H1 (cell line): ENCODE measurements around the gene RARA. TPM values are rescaled to one million over a fixed set of nuclear protein-coding genes. Genes with fewer than 3 reads are reported as not detected.

Experiments used
- CTCF ChIA-PET: fragments of 300-600 bp; sonication (Branson Sonifier 250); formaldehyde crosslinking; loops from one replicate; lab custom pipeline; 2021; ENCODE audit not compliant: partially characterized antibody; lab: Charles Lee
- POLR2A ChIA-PET: fragments of 300-600 bp; sonication (Branson Sonifier 250); formaldehyde crosslinking; loops from one replicate; lab custom pipeline; 2021; ENCODE audit warnings: inconsistent platforms; ENCODE audit not compliant: partially characterized antibody; lab: Charles Lee
- DNase-seq, 2 experiments: peaks; one replicate each; pipeline versions ENCODE4 v3.0.0 to v3.0.0-alpha.2; 2010 to 2022; ENCODE audit warnings: low spot score in 2 of 2, low read depth in 1 of 2, mixed read lengths in 1 of 2
- FAIRE-seq: peaks from 2 replicates; lab custom pipeline; 2011; peaks lifted over from hg19 to GRCh38; lab: Jason Lieb, UNC
- H2AFZ ChIP-seq: 2 replicates; pipeline ENCODE4 v1.8.1; 2012; ENCODE audit warnings: low read length, inconsistent platforms
- H2AK5ac ChIP-seq: 2 replicates; pipeline ENCODE4 v1.6.1; 2013; ENCODE audit warnings: low read depth, low read length
- H2BK120ac ChIP-seq: replicated peaks from 2 replicates; pipeline ENCODE3; 2013; ENCODE audit warnings: low read depth, low read length, inconsistent platforms
- H2BK12ac ChIP-seq: 2 replicates; pipeline ENCODE4 v1.6.1; 2013; ENCODE audit warnings: low read depth, low read length
- H2BK15ac ChIP-seq: 2 replicates; pipeline ENCODE4 v1.6.1; 2013; ENCODE audit warnings: low read length
- H2BK20ac ChIP-seq: 2 replicates; pipeline ENCODE4 v1.6.1; 2013; ENCODE audit warnings: low read length
- H2BK5ac ChIP-seq: 2 replicates; pipeline ENCODE4 v1.6.1; 2013; ENCODE audit warnings: low read depth, low read length
- H3K14ac ChIP-seq: 2 replicates; pipeline ENCODE4 v1.6.1; 2013; ENCODE audit warnings: inconsistent platforms; ENCODE audit not compliant: insufficient read length
- H3K18ac ChIP-seq: 2 replicates; pipeline ENCODE4 v1.6.1; 2013; ENCODE audit warnings: low read length; ENCODE audit errors: extremely low read depth
- H3K23ac ChIP-seq: 2 replicates; pipeline ENCODE4 v1.6.1; 2013; ENCODE audit warnings: inconsistent platforms; ENCODE audit not compliant: insufficient read length
- H3K23me2 ChIP-seq: 2 replicates; pipeline ENCODE4 v1.6.1; 2013; ENCODE audit warnings: low read depth, low read length
- H3K27ac ChIP-seq: 2 replicates; pipeline ENCODE4 v1.6.1; 2011; ENCODE audit warnings: low read depth, low read length, inconsistent platforms
- H3K27me3 ChIP-seq, 4 experiments: replicated peaks in 1 of 4; 1 replicate in 1 of 4; 2 replicates in 3 of 4; pipeline versions ENCODE4 v1.6.1 to v1.8.1; 2011 to 2013; ENCODE audit warnings: low read length in 3 of 4, mild to moderate bottlenecking in 3 of 4, inconsistent platforms in 2 of 4, mixed read lengths in 2 of 4, moderate library complexity in 1 of 4; ENCODE audit not compliant: control insufficient read depth in 3 of 4, insufficient read depth in 3 of 4; ENCODE audit errors: extremely low read depth in 1 of 4
- H3K36me3 ChIP-seq, 4 experiments: 2 replicates each; pipeline versions ENCODE4 v1.6.1 to v1.8.1; 2011 to 2013; ENCODE audit warnings: mild to moderate bottlenecking in 4 of 4, low read length in 3 of 4, moderate library complexity in 2 of 4, control low read depth in 1 of 4, inconsistent platforms in 1 of 4; ENCODE audit not compliant: insufficient read depth in 4 of 4, control insufficient read depth in 2 of 4
- H3K4ac ChIP-seq: replicated peaks from 2 replicates; pipeline ENCODE3; 2013; ENCODE audit warnings: low read length, low read depth, mixed read lengths, inconsistent platforms; ENCODE audit not compliant: insufficient read length
- H3K4me1 ChIP-seq, 4 experiments: replicated peaks in 1 of 4; 1 replicate in 1 of 4; 2 replicates in 3 of 4; pipeline versions ENCODE4 v1.6.1 to v1.8.1; 2011 to 2013; ENCODE audit warnings: low read length in 3 of 4, inconsistent platforms in 2 of 4, mixed read lengths in 1 of 4; ENCODE audit not compliant: insufficient read depth in 4 of 4, control insufficient read depth in 3 of 4
- H3K4me2 ChIP-seq, 2 experiments: 2 replicates each; pipeline versions ENCODE4 v1.6.1 to v1.8.1; 2011 to 2013; ENCODE audit warnings: low read depth in 2 of 2, low read length in 2 of 2, control low read depth in 1 of 2, inconsistent platforms in 1 of 2, mild to moderate bottlenecking in 1 of 2; ENCODE audit not compliant: insufficient read depth in 1 of 2
- H3K4me3 ChIP-seq, 4 experiments: fragments of 200-600, 300-600 bp in 1 of 4; sonication (generic), shearing (Covaris generic), sonication (Bioruptor Twin) in 1 of 4; 2 replicates each; pipeline versions ENCODE4 v1.5.1 to v1.8.1; 2011 to 2016; ENCODE audit warnings: low read length in 4 of 4, low read depth in 3 of 4, control low read depth in 2 of 4, inconsistent platforms in 2 of 4, mild to moderate bottlenecking in 2 of 4, mixed read lengths in 1 of 4, moderate library complexity in 1 of 4; ENCODE audit not compliant: insufficient read depth in 2 of 4; ENCODE audit errors: extremely low read depth in 1 of 4
- H3K56ac ChIP-seq: replicated peaks from 2 replicates; pipeline ENCODE3; 2013; ENCODE audit warnings: low read depth, mild to moderate bottlenecking, mixed read lengths, low read length, inconsistent platforms; ENCODE audit not compliant: insufficient read length
- H3K79me1 ChIP-seq: 2 replicates; pipeline ENCODE4 v1.6.1; 2013; ENCODE audit warnings: low read depth, low read length, control low read depth
- H3K79me2 ChIP-seq, 2 experiments: 2 replicates each; pipeline versions ENCODE4 v1.6.1 to v1.8.1; 2012 to 2013; ENCODE audit warnings: low read length in 2 of 2, mild to moderate bottlenecking in 2 of 2, inconsistent platforms in 1 of 2; ENCODE audit not compliant: insufficient read depth in 2 of 2, control insufficient read depth in 1 of 2
- H3K9ac ChIP-seq, 4 experiments: replicated peaks in 1 of 4; 1 replicate in 1 of 4; 2 replicates in 3 of 4; pipeline versions ENCODE4 v1.6.1 to v1.8.1; 2011 to 2013; ENCODE audit warnings: low read depth in 3 of 4, low read length in 3 of 4, control low read depth in 2 of 4, mild to moderate bottlenecking in 2 of 4, moderate library complexity in 2 of 4, inconsistent platforms in 1 of 4; ENCODE audit errors: extremely low read depth in 1 of 4
- H3K9me3 ChIP-seq, 2 experiments: 2 replicates each; pipeline versions ENCODE4 v1.6.1 to v1.8.1; 2012 to 2013; ENCODE audit warnings: mild to moderate bottlenecking in 2 of 2, moderate library complexity in 2 of 2, control low read depth in 1 of 2, inconsistent platforms in 1 of 2, low read depth in 1 of 2, low read length in 1 of 2, mixed read lengths in 1 of 2; ENCODE audit not compliant: insufficient read depth in 2 of 2
- H4K20me1 ChIP-seq, 2 experiments: replicated peaks in 1 of 2; 2 replicates each; pipeline versions ENCODE3 to v1.8.1; 2011 to 2013; ENCODE audit warnings: inconsistent platforms in 2 of 2, low read length in 2 of 2, mild to moderate bottlenecking in 1 of 2; ENCODE audit not compliant: insufficient read depth in 2 of 2, control insufficient read depth in 1 of 2
- H4K5ac ChIP-seq: 2 replicates; pipeline ENCODE4 v1.6.1; 2013; ENCODE audit warnings: low read length, low read depth, mixed read lengths, inconsistent platforms; ENCODE audit not compliant: insufficient read length
- H4K8ac ChIP-seq: 2 replicates; pipeline ENCODE4 v1.8.0; 2013; ENCODE audit warnings: mild to moderate bottlenecking, moderate library complexity, low read length, inconsistent platforms; ENCODE audit not compliant: insufficient read depth; ENCODE audit errors: extremely low read depth
- H4K91ac ChIP-seq: replicated peaks from 2 replicates; pipeline ENCODE3; 2013; ENCODE audit warnings: low read length, mixed read lengths, inconsistent platforms; ENCODE audit not compliant: insufficient read length
- RBBP5 ChIP-seq: IDR thresholded peaks from 2 replicates; pipeline ENCODE4 v1.7.1; 2012; ENCODE audit warnings: low read depth, mild to moderate bottlenecking, inconsistent platforms, low read length, moderate library complexity, borderline replicate concordance
- SRF ChIP-seq: IDR thresholded peaks from 2 replicates; pipeline ENCODE4 v1.6.1; 2011; ENCODE audit warnings: mild to moderate bottlenecking, low read depth, low read length, moderate library complexity
- SUZ12 ChIP-seq: fragments of 200-600 bp; sonication (generic); IDR thresholded peaks from 2 replicates; pipeline ENCODE4 v1.6.1; 2012; ENCODE audit warnings: mild to moderate bottlenecking, inconsistent platforms, low read length, moderate library complexity, mixed read lengths
- TCF12 ChIP-seq: IDR thresholded peaks from 2 replicates; pipeline ENCODE4 v1.6.1; 2011; ENCODE audit warnings: low read depth, mild to moderate bottlenecking, low read length
- WGBS, 2 experiments: shearing (Covaris generic) in 1 of 2; methylation state at CpG; one replicate each; pipeline versions ENCODE4 v1.1.6 to v1.1.7; 2013 to 2015; ENCODE audit warnings: low lambda C conversion rate in 2 of 2, mixed read lengths in 2 of 2, inconsistent platforms in 1 of 2, low coverage in 1 of 2, missing lambda C conversion rate in 1 of 2; ENCODE audit not compliant: insufficient replicate concordance in 2 of 2, insufficient coverage in 1 of 2, insufficient read length in 1 of 2; ENCODE audit errors: extremely low coverage in 1 of 2, missing lambda C conversion rate in 1 of 2; 5-methylcytosine and 5-hydroxymethylcytosine counted together
- polyA plus RNA-seq, 7 experiments: library from polyadenylated mRNA; depleted of rRNA in 3 of 7; stranded (reverse) in 5 of 7; unstranded in 2 of 7; fragments of >200 nt in 5 of 7; fragments of 200-250 nt in 2 of 7; gene quantifications; 1 replicate in 5 of 7; 2 replicates in 1 of 7; 4 replicates in 1 of 7; pipeline versions ENCODE4 v1.2.1 to v1.2.3, GENCODE V29; 2011 to 2013; ENCODE audit warnings: missing spikeins in 2 of 7, mixed read lengths in 2 of 7
- total RNA-seq: library from RNA; stranded (reverse); fragmentation: NEBNext Ultra II Directional; extraction: Animal tissue kit (Norgen Biotek cat#: 25700); gene quantifications from 2 replicates; pipeline ENCODE4 v1.2.1, GENCODE V29; 2021

Gene RARA
- total and polyA plus RNA-seq, 2 of the 8 experiments (the other 6 are each of a cell fraction or from before 2014, with no cell fraction given): 4.4 to 16.5 TPM

DNA sequence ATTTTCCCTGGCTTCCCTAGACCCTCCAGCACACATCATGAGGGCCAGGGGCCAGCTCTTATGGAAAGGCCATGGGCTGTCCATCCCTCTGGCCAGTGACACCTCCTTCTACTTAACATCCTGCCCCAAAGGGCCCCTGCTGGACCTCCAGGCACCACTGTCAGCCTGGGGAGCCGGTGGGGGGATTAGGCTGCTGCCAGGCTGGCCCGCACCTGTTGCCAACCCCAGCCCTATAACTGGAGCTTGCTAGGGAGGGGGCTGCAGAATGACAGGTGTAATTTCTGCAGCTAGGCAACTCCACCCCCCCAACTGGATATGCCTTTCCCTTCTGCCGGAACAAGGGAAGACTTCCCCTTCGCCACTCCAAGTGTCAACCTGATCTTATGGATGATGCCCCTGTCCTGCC lies 12.5 kb downstream of the RARA start:
- CTCF ChIA-PET: interaction anchor here (0.5 to 39.2 kb wide), 5 partner anchors 12 to 592 kb away, joined by 3 to 1198 read pairs (median 6); partner anchors contain the start of genes GJD3 and RARA
- Histone ChIP-seq H3K9me3 (no peaks in the 10 kb centered on the region), H3K9ac (no peak overlapping the region), H2BK5ac (0 out of 2 replicates have a peak overlapping the region, but pooled peaks have one; percentile 44), H3K56ac (no peak overlapping the region), H3K4me3 (no peak overlapping the region), H3K79me1 (peaks cover 17% of the 10 kb centered on the region), H3K79me2 (peaks cover 0 to 20% of the 10 kb centered on the region in 2 experiments; a peak in 2 of 4 replicates), H2BK12ac (no peak overlapping the region), H3K23me2 (peaks cover 18% of the 10 kb centered on the region), H4K5ac (no peak overlapping the region), H2AFZ (no peak overlapping the region), H3K4me1 (peaks cover 0 to 26% (median 18%) of the 10 kb centered on the region in 4 experiments; a peak in 6 of 7 replicates), H3K18ac (no peak overlapping the region), H3K27me3 (peaks cover 0 to 22% (median 11%) of the 10 kb centered on the region in 4 experiments; a peak in 5 of 7 replicates), H3K4ac (no peak overlapping the region), H2AK5ac (no peak overlapping the region), H2BK15ac (no peak overlapping the region), H3K27ac (no peak overlapping the region), H3K23ac (no peak overlapping the region), H3K4me2 (no peak overlapping the region), H2BK120ac (no peak overlapping the region), H3K36me3 (no peaks in the 10 kb centered on the region), H3K14ac (no peak overlapping the region), H2BK20ac (no peak overlapping the region), H4K91ac (no peak overlapping the region), H4K20me1 (peaks cover 20 to 31% of the 10 kb centered on the region in 2 experiments), H4K8ac (no peak overlapping the region)
- POLR2A ChIA-PET: interaction anchor here (30.6 kb wide), 1 partner anchor 26 kb away, joined by 540 read pairs; the partner anchor contains the start of genes CDC6 and RARA
- DNase-seq (no peak), FAIRE-seq (no peak)
- WGBS, 2 experiments: 76% methylated on average over 4 of the region's 4 CpGs; no CpG with 5 or more reads in 1 of the 2 experiments
- TF ChIP-seq SUZ12 (no peak), RBBP5 (no peak), TCF12 (no peak), SRF (no peak)
